HepG2 (cell line): ENCODE data around the gene MACROD2.

Experiments used
- CHD4 ChIP-seq: fragments of 200-600 bp; sonication (generic); IDR thresholded peaks from 2 replicates; pipeline ENCODE4 v1.7.0; 2017; ENCODE audit warnings: mild to moderate bottlenecking, low read length, borderline replicate concordance
- EP300 ChIP-seq, 3 experiments: sonication (generic) in 1 of 3; formaldehyde crosslinking in 1 of 3; IDR thresholded peaks; 2 replicates each; pipeline versions ENCODE4 v1.5.1 to v1.6.1; 2011 to 2020; ENCODE audit warnings: low read depth in 2 of 3, low read length in 2 of 3, borderline replicate concordance in 1 of 3, improper control_type of control experiment in 1 of 3, mild to moderate bottlenecking in 1 of 3, missing genetic modification reagents in 1 of 3, moderate library complexity in 1 of 3
- FOXK2 ChIP-seq: fragments of 450-650 bp; IDR thresholded peaks from 2 replicates; pipeline ENCODE4 v1.6.1; 2016
- GTF3A ChIP-seq: sonication (generic); formaldehyde crosslinking; conservative IDR thresholded peaks from 2 replicates; pipeline ENCODE4 v1.4.0; 2020; ENCODE audit warnings: mild to moderate bottlenecking, missing genetic modification reagents
- KLF16 ChIP-seq, 2 experiments: sonication (generic) in 1 of 2; formaldehyde crosslinking in 1 of 2; IDR thresholded peaks; 2 replicates each; pipeline versions ENCODE4 v1.6.1 to v1.8.0; 2016 to 2023; ENCODE audit warnings: missing genetic modification reagents in 2 of 2, missing compliant biosample characterization in 1 of 2
- ZNF232 ChIP-seq: sonication (generic); formaldehyde crosslinking; IDR thresholded peaks from 2 replicates; pipeline ENCODE4 v1.4.0; 2020; ENCODE audit warnings: missing genetic modification reagents, borderline replicate concordance

- no peak for TF ChIP-seq FOXK2
- TF ChIP-seq KLF16 (CRISPR knock-in tag; IDR thresholded peaks at IDR 0.05), result no peak
- TF ChIP-seq GTF3A, result no peak
- TF ChIP-seq ZNF232 (CRISPR knock-in tag), result no peak
- no peak for TF ChIP-seq CHD4
- no peak for TF ChIP-seq EP300 (IDR thresholded peaks at IDR 0.05; ENCODE audit: low read depth in 2 of 2, low read length in 2 of 2)
- TF ChIP-seq EP300 (CRISPR knock-in tag; IDR thresholded peaks at IDR 0.05; ENCODE audit: borderline replicate concordance), result no peak
Observed at GRCh38 chr20:15515691-15516090, 1520.4 kb downstream of the MACROD2 start.
